GM23338 (cell line): ENCODE measurements around the gene CHD2. TPM values are rescaled to one million over a fixed set of nuclear protein-coding genes. Genes with fewer than 3 reads are reported as not detected.

Experiments used
- ATAC-seq: fragments of 200-7000 bp; cut with Tn5 transposase; 3 replicates; pipeline ENCODE4 v1.9.1; 2020
- DNase-seq: peaks from one replicate; pipeline ENCODE4 v3.0.0-alpha.2; 2015; ENCODE audit warnings: low spot score
- H2AFZ ChIP-seq: fragments of 200-600 bp; sonication (generic); 2 replicates; pipeline ENCODE4 v1.8.0; 2016; ENCODE audit warnings: antibody characterized with exemption, mild to moderate bottlenecking, moderate library complexity
- H3F3A ChIP-seq: fragments of 200-600 bp; sonication (generic); replicated peaks from 2 replicates; pipeline ENCODE4 v1.8.0; 2017; ENCODE audit warnings: antibody characterized with exemption, mixed run types, low read depth
- H3K27ac ChIP-seq: fragments of 200-600 bp; sonication (generic); 2 replicates; pipeline ENCODE4 v1.6.1; 2016; ENCODE audit warnings: low read depth
- H3K27me3 ChIP-seq: fragments of 200-600 bp; sonication (generic); 2 replicates; pipeline ENCODE4 v1.8.0; 2016; ENCODE audit warnings: mild to moderate bottlenecking, mixed run types, moderate library complexity; ENCODE audit not compliant: insufficient read depth
- H3K36me3 ChIP-seq: fragments of 200-600 bp; sonication (generic); 2 replicates; pipeline ENCODE4 v1.8.0; 2016; ENCODE audit warnings: mild to moderate bottlenecking; ENCODE audit not compliant: insufficient read depth
- H3K4me1 ChIP-seq: fragments of 200-600 bp; sonication (generic); 2 replicates; pipeline ENCODE4 v1.8.0; 2016; ENCODE audit warnings: mild to moderate bottlenecking, moderate library complexity; ENCODE audit not compliant: insufficient read depth
- H3K4me2 ChIP-seq: fragments of 200-600 bp; sonication (generic); 2 replicates; pipeline ENCODE4 v1.7.1; 2017; ENCODE audit warnings: mixed run types
- H3K4me3 ChIP-seq: fragments of 200-600 bp; sonication (generic); 2 replicates; pipeline ENCODE4 v1.6.1; 2016; ENCODE audit warnings: mixed run types
- H3K79me2 ChIP-seq: fragments of 200-600 bp; sonication (generic); replicated peaks from 2 replicates; pipeline ENCODE4 v1.8.0; 2017; ENCODE audit warnings: mild to moderate bottlenecking; ENCODE audit not compliant: insufficient read depth
- H3K9me2 ChIP-seq: fragments of 200-600 bp; sonication (generic); 2 replicates; pipeline ENCODE4 v1.8.0; 2017; ENCODE audit not compliant: insufficient read depth
- H4K20me1 ChIP-seq: fragments of 200-600 bp; sonication (generic); replicated peaks from 2 replicates; pipeline ENCODE4 v1.8.0; 2017; ENCODE audit warnings: mild to moderate bottlenecking; ENCODE audit not compliant: insufficient read depth
- H3K27ac Mint-ChIP-seq: 2 replicates; pipeline ENCODE4 v1.8.0; 2020; ENCODE audit warnings: inconsistent platforms, mild to moderate bottlenecking, moderate library complexity, mixed read lengths
- H3K27me3 Mint-ChIP-seq: 3 replicates; pipeline ENCODE4 v1.8.0; 2022; ENCODE audit warnings: low read depth, mild to moderate bottlenecking, moderate library complexity, mixed read lengths, inconsistent platforms; ENCODE audit not compliant: insufficient read depth, poor library complexity
- H3K36me3 Mint-ChIP-seq: 3 replicates; pipeline ENCODE4 v1.8.0; 2021; ENCODE audit warnings: low read depth, mild to moderate bottlenecking, inconsistent platforms, moderate library complexity, mixed read lengths
- H3K4me1 Mint-ChIP-seq: 3 replicates; pipeline ENCODE4 v1.8.0; 2020; ENCODE audit warnings: mild to moderate bottlenecking, inconsistent platforms, mixed read lengths
- H3K4me3 Mint-ChIP-seq: 3 replicates; pipeline ENCODE4 v1.8.0; 2021; ENCODE audit warnings: moderate library complexity, mild to moderate bottlenecking, inconsistent platforms, mixed read lengths
- H3K9me3 Mint-ChIP-seq: 3 replicates; pipeline ENCODE4 v1.8.0; 2020; ENCODE audit warnings: moderate library complexity, mild to moderate bottlenecking, inconsistent platforms, mixed read lengths
- CREB1 ChIP-seq: fragments of 250-450 bp; sonication (Bioruptor Pico); IDR thresholded peaks from 2 replicates; pipeline ENCODE4 v1.5.0; 2020; ENCODE audit warnings: low read depth, mild to moderate bottlenecking, moderate library complexity
- EZH2 ChIP-seq: fragments of 200-600 bp; sonication (generic); IDR thresholded peaks from one replicate; pipeline ENCODE4 v1.8.0; 2017; ENCODE audit warnings: antibody characterized with exemption, mild to moderate bottlenecking, low read depth; ENCODE audit not compliant: unreplicated experiment
- EZH2phosphoT487 ChIP-seq: fragments of 200-600 bp; sonication (generic); IDR thresholded peaks from one replicate; pipeline ENCODE4 v1.8.1; 2018; ENCODE audit warnings: antibody characterized with exemption; ENCODE audit not compliant: unreplicated experiment
- JUNB ChIP-seq: IDR thresholded peaks from one replicate; pipeline ENCODE4 v1.6.1; 2016; ENCODE audit warnings: antibody characterized with exemption; ENCODE audit not compliant: unreplicated experiment
- NANOG ChIP-seq: IDR thresholded peaks from 2 replicates; pipeline ENCODE4 v1.6.1; 2016; ENCODE audit warnings: antibody characterized with exemption, borderline replicate concordance
- POLR2AphosphoS5 ChIP-seq: IDR thresholded peaks from 2 replicates; pipeline ENCODE4 v1.6.1; 2016; ENCODE audit warnings: antibody characterized with exemption, low read depth
- STAT1 ChIP-seq: IDR thresholded peaks from one replicate; pipeline ENCODE4 v1.6.1; 2016; ENCODE audit warnings: antibody characterized with exemption; ENCODE audit not compliant: unreplicated experiment
- ZNF114 ChIP-seq: fragments of 250-450 bp; sonication (Bioruptor Pico); IDR thresholded peaks from 2 replicates; pipeline ENCODE4 v1.5.0; 2020; ENCODE audit warnings: mild to moderate bottlenecking, moderate library complexity
- ZNF331 ChIP-seq: fragments of 250-450 bp; sonication (Bioruptor Pico); IDR thresholded peaks from 2 replicates; pipeline ENCODE4 v1.5.0; 2020; ENCODE audit warnings: low read depth, mild to moderate bottlenecking, moderate library complexity
- polyA plus RNA-seq: library from polyadenylated mRNA; unstranded; fragments of >200 nt; fragmentation: Nextera tagmentation; extraction: Ambion mirVana; gene quantifications from 2 replicates; pipeline ENCODE4 v1.2.1, GENCODE V29; 2016
- total RNA-seq: library from RNA; depleted of rRNA; stranded (reverse); fragments of >200 nt; shearing (Covaris generic); gene quantifications from 2 replicates; pipeline ENCODE4 v1.2.3, GENCODE V29; 2014
- TF ChIP-seq, protein P1 (sequence below): IDR thresholded peaks from one replicate; pipeline ENCODE4 v1.6.1; 2018; ENCODE audit warnings: antibody characterized with exemption; ENCODE audit not compliant: unreplicated experiment
- TF ChIP-seq, protein P2 (sequence below): fragments of 250-450 bp; sonication (Bioruptor Pico); IDR thresholded peaks from 2 replicates; pipeline ENCODE4 v1.5.0; 2020; ENCODE audit warnings: mild to moderate bottlenecking, moderate library complexity
- TF ChIP-seq, protein P3 (sequence below): IDR thresholded peaks from 2 replicates; pipeline ENCODE4 v1.6.1; 2016; ENCODE audit warnings: antibody characterized with exemption
- TF ChIP-seq, protein P4 (sequence below), 2 experiments: fragments of 200-600 bp in 1 of 2; sonication (generic) in 1 of 2; conservative IDR thresholded peaks; 2 replicates each; pipeline versions ENCODE4 v1.5.1 to v1.6.1; 2016 to 2017; ENCODE audit warnings: antibody characterized with exemption in 2 of 2, low read depth in 2 of 2, mild to moderate bottlenecking in 2 of 2, moderate library complexity in 1 of 2

Gene CHD2
- total and polyA plus RNA-seq, 2 experiments from 2014 or later = 119 to 130 TPM

DNA sequence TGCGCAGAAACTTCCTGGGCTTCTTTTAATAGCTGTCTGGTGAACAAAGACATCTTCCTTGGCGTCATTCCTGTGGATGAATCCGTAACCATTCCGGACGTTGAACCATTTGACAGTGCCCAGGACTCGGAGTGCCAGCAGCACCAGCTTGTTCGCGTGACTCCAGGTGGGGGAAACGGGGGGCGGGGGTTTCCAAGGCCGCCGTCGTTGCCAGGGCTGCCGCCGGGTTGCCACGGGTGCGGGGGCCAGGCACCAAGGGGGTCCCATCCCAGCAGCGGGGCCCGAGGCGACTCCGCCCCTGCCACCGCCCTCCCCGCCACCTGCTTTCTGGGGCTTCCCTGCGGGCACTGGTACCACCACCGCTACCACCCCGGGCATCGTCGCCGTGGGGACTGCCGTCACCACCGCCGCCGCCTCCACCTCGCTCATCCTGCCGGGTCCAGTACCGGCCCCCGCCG is 166.1 kb downstream of the CHD2 start:
- no peak for TF ChIP-seq NANOG
- TF ChIP-seq POLR2AphosphoS5 = no peak
- TF ChIP-seq, protein P1, sequence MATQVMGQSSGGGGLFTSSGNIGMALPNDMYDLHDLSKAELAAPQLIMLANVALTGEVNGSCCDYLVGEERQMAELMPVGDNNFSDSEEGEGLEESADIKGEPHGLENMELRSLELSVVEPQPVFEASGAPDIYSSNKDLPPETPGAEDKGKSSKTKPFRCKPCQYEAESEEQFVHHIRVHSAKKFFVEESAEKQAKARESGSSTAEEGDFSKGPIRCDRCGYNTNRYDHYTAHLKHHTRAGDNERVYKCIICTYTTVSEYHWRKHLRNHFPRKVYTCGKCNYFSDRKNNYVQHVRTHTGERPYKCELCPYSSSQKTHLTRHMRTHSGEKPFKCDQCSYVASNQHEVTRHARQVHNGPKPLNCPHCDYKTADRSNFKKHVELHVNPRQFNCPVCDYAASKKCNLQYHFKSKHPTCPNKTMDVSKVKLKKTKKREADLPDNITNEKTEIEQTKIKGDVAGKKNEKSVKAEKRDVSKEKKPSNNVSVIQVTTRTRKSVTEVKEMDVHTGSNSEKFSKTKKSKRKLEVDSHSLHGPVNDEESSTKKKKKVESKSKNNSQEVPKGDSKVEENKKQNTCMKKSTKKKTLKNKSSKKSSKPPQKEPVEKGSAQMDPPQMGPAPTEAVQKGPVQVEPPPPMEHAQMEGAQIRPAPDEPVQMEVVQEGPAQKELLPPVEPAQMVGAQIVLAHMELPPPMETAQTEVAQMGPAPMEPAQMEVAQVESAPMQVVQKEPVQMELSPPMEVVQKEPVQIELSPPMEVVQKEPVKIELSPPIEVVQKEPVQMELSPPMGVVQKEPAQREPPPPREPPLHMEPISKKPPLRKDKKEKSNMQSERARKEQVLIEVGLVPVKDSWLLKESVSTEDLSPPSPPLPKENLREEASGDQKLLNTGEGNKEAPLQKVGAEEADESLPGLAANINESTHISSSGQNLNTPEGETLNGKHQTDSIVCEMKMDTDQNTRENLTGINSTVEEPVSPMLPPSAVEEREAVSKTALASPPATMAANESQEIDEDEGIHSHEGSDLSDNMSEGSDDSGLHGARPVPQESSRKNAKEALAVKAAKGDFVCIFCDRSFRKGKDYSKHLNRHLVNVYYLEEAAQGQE = no peak
- TF ChIP-seq CREB1 = no peak
- TF ChIP-seq EZH2 = no peak
- TF ChIP-seq EZH2phosphoT487 = no peak
- TF ChIP-seq ZNF331 (CRISPR knock-in tag) = no peak
- TF ChIP-seq, protein P2, sequence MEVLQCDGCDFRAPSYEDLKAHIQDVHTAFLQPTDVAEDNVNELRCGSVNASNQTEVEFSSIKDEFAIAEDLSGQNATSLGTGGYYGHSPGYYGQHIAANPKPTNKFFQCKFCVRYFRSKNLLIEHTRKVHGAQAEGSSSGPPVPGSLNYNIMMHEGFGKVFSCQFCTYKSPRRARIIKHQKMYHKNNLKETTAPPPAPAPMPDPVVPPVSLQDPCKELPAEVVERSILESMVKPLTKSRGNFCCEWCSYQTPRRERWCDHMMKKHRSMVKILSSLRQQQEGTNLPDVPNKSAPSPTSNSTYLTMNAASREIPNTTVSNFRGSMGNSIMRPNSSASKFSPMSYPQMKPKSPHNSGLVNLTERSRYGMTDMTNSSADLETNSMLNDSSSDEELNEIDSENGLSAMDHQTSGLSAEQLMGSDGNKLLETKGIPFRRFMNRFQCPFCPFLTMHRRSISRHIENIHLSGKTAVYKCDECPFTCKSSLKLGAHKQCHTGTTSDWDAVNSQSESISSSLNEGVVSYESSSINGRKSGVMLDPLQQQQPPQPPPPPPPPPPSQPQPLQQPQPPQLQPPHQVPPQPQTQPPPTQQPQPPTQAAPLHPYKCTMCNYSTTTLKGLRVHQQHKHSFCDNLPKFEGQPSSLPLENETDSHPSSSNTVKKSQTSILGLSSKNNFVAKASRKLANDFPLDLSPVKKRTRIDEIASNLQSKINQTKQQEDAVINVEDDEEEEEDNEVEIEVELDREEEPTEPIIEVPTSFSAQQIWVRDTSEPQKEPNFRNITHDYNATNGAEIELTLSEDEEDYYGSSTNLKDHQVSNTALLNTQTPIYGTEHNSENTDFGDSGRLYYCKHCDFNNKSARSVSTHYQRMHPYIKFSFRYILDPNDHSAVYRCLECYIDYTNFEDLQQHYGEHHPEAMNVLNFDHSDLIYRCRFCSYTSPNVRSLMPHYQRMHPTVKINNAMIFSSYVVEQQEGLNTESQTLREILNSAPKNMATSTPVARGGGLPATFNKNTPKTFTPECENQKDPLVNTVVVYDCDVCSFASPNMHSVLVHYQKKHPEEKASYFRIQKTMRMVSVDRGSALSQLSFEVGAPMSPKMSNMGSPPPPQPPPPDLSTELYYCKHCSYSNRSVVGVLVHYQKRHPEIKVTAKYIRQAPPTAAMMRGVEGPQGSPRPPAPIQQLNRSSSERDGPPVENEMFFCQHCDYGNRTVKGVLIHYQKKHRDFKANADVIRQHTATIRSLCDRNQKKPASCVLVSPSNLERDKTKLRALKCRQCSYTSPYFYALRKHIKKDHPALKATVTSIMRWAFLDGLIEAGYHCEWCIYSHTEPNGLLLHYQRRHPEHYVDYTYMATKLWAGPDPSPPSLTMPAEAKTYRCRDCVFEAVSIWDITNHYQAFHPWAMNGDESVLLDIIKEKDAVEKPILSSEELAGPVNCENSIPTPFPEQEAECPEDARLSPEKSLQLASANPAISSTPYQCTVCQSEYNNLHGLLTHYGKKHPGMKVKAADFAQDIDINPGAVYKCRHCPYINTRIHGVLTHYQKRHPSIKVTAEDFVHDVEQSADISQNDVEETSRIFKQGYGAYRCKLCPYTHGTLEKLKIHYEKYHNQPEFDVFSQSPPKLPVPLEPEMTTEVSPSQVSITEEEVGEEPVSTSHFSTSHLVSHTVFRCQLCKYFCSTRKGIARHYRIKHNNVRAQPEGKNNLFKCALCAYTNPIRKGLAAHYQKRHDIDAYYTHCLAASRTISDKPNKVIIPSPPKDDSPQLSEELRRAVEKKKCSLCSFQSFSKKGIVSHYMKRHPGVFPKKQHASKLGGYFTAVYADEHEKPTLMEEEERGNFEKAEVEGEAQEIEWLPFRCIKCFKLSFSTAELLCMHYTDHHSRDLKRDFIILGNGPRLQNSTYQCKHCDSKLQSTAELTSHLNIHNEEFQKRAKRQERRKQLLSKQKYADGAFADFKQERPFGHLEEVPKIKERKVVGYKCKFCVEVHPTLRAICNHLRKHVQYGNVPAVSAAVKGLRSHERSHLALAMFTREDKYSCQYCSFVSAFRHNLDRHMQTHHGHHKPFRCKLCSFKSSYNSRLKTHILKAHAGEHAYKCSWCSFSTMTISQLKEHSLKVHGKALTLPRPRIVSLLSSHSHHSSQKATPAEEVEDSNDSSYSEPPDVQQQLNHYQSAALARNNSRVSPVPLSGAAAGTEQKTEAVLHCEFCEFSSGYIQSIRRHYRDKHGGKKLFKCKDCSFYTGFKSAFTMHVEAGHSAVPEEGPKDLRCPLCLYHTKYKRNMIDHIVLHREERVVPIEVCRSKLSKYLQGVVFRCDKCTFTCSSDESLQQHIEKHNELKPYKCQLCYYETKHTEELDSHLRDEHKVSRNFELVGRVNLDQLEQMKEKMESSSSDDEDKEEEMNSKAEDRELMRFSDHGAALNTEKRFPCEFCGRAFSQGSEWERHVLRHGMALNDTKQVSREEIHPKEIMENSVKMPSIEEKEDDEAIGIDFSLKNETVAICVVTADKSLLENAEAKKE (CRISPR knock-in tag) = no peak
- TF ChIP-seq STAT1 = no peak
- TF ChIP-seq ZNF114 (CRISPR knock-in tag) = no peak
- TF ChIP-seq JUNB = no peak
- TF ChIP-seq, protein P3, sequence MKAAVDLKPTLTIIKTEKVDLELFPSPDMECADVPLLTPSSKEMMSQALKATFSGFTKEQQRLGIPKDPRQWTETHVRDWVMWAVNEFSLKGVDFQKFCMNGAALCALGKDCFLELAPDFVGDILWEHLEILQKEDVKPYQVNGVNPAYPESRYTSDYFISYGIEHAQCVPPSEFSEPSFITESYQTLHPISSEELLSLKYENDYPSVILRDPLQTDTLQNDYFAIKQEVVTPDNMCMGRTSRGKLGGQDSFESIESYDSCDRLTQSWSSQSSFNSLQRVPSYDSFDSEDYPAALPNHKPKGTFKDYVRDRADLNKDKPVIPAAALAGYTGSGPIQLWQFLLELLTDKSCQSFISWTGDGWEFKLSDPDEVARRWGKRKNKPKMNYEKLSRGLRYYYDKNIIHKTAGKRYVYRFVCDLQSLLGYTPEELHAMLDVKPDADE = no peak
- TF ChIP-seq, protein P4, sequence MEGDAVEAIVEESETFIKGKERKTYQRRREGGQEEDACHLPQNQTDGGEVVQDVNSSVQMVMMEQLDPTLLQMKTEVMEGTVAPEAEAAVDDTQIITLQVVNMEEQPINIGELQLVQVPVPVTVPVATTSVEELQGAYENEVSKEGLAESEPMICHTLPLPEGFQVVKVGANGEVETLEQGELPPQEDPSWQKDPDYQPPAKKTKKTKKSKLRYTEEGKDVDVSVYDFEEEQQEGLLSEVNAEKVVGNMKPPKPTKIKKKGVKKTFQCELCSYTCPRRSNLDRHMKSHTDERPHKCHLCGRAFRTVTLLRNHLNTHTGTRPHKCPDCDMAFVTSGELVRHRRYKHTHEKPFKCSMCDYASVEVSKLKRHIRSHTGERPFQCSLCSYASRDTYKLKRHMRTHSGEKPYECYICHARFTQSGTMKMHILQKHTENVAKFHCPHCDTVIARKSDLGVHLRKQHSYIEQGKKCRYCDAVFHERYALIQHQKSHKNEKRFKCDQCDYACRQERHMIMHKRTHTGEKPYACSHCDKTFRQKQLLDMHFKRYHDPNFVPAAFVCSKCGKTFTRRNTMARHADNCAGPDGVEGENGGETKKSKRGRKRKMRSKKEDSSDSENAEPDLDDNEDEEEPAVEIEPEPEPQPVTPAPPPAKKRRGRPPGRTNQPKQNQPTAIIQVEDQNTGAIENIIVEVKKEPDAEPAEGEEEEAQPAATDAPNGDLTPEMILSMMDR (conservative IDR thresholded peaks at IDR 0.05; ENCODE audit: low read depth in 2 of 2) = no peak
- Mint-ChIP-seq H3K9me3 (no peaks in the 10 kb centered on the region), H3K36me3 (peaks cover 63% of the 10 kb centered on the region), H3K27ac (no peak overlapping the region), H3K27me3 (peaks cover 18% of the 10 kb centered on the region), H3K4me3 (no peak overlapping the region), H3K4me1 (peaks cover 85% of the 10 kb centered on the region)
- peaks cover 9% of the 10 kb centered on the region for H3F3A ChIP-seq
- DNase-seq = no peak
- no peaks in the 10 kb centered on the region for H3K9me2 ChIP-seq
- no peak overlapping the region for H3K27ac ChIP-seq
- H3K27me3 ChIP-seq = no peaks in the 10 kb centered on the region
- no peak overlapping the region for H3K4me3 ChIP-seq
- H3K4me1 ChIP-seq = peaks cover 67% of the 10 kb centered on the region
- ATAC-seq = no peak
- H3K36me3 ChIP-seq = 0 out of 2 replicates have a peak, but pooled peaks cover 6% of the 10 kb centered on the region
- no peak overlapping the region for H3K4me2 ChIP-seq
- H4K20me1 ChIP-seq = peaks cover 39% of the 10 kb centered on the region
- H2AFZ ChIP-seq = no peak overlapping the region
- peaks cover 87% of the 10 kb centered on the region for H3K79me2 ChIP-seq
